DOHH2 (cell line): Measurements from ENCODE around the gene SHANK2.

Experiments used
- EZH2phosphoT487 ChIP-seq: fragments of 200-600 bp; sonication (generic); IDR thresholded peaks from 2 replicates; pipeline ENCODE4 v1.6.1; 2017; ENCODE audit warnings: borderline replicate concordance, mild to moderate bottlenecking, antibody characterized with exemption, low read length, moderate library complexity, mixed read lengths
- TF ChIP-seq, protein P1 (sequence below): fragments of 200-600 bp; sonication (generic); IDR thresholded peaks from one replicate; pipeline ENCODE4 v1.5.1; 2014; ENCODE audit warnings: antibody characterized with exemption, mild to moderate bottlenecking, low read depth, low read length; ENCODE audit not compliant: poor library complexity, severe bottlenecking

DNA sequence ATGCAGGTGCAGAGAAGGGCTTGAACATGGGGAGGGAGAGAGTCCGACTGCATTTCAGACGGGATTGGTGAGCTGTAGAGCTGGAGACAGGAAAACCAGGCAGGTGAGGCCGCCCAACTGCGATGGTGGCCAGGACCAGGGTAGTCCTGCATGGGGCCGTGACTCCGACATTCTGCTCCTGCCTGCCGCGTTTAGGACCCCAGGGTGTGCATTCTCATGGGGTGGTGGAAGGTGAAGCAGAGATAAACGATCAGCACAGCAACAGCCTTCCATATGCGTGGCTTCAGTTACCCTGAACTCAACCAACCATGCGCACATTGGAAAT is 29.3 kb downstream of the SHANK2 start:
- no peak for TF ChIP-seq EZH2phosphoT487
- TF ChIP-seq, protein P1, sequence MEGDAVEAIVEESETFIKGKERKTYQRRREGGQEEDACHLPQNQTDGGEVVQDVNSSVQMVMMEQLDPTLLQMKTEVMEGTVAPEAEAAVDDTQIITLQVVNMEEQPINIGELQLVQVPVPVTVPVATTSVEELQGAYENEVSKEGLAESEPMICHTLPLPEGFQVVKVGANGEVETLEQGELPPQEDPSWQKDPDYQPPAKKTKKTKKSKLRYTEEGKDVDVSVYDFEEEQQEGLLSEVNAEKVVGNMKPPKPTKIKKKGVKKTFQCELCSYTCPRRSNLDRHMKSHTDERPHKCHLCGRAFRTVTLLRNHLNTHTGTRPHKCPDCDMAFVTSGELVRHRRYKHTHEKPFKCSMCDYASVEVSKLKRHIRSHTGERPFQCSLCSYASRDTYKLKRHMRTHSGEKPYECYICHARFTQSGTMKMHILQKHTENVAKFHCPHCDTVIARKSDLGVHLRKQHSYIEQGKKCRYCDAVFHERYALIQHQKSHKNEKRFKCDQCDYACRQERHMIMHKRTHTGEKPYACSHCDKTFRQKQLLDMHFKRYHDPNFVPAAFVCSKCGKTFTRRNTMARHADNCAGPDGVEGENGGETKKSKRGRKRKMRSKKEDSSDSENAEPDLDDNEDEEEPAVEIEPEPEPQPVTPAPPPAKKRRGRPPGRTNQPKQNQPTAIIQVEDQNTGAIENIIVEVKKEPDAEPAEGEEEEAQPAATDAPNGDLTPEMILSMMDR = no peak
